ENCODE data around the gene ZNF425.
A peak's percentile ranks its signal among the peaks of the same experiment; 100 is the strongest.

The ZNF425 gene

DNA sequence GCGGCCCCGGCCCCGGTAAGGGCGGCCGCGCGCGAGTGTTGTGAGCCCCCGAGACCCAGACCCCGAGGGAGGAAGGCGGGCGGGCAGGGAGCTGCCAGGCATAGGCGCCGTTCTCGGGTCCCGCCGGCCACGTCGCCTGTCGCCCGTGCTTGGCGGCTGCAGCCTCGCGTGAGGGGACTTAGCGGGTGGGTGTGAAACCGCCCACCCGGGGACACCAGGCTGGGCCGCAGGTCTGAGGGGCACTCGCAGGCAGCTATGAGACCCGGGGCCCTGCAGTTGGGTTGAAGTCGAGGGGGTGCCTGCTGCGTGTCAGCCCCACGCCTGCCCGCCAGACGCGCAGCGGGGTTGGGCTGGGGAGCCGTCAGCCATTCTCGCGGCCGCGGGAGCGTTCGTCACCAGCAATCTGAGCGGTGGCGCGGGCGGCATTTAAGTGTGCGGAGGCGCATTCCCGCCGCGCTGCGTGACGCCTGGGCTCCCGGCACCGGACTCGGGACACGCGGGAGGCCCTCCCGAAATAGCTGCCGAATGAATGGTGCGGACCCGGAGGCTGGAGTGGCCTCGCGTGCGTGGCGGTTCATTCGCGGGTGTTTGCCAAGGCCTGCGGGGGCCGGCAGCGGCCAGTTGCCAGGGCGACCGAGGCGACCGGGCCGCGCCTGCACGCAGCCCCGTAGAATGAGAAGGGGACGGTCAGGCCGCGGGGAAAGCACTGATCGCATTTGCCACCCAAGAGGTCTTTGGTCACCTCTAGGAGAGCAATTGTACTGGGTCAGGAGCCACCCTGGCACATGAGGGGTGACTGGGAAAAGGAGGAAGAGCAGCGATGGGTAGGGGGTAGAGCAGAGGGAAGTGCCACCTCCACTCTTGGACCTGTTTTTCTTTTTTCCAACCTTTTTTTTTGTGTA is 21.9 kb upstream of the ZNF425 start:
- Histone ChIP-seq H2BK15ac (ENCODE audit: low read depth, poor library complexity, severe bottlenecking) (peak overlapping the region; percentile 67), H3K9ac (ENCODE audit: low read length) (peak overlapping the region; percentile 98), H3K9me3 (ENCODE audit: control insufficient read depth, low read length) (no peaks in the 10 kb centered on the region), H3K4me3 (ENCODE audit: insufficient read depth in 1 of 2, low read depth in 1 of 2, low read length in 2 of 2) (peak overlapping the region; percentile 90 to 98), H3K18ac (ENCODE audit: low read depth in 1 of 2, low read length in 2 of 2) (peak overlapping the region; percentile 98 to 100), H2AK5ac (ENCODE audit: low read length, severe bottlenecking) (no peak overlapping the region), H2BK5ac (ENCODE audit: low read depth, low read length, poor library complexity, severe bottlenecking) (no peak overlapping the region), H2BK120ac (ENCODE audit: low read depth, low read length) (peak overlapping the region; percentile 77), H3K27ac (ENCODE audit: low read length, poor library complexity, severe bottlenecking) (peak overlapping the region; percentile 42), H2BK12ac (ENCODE audit: low read length in 2 of 2) (peak overlapping the region in 1 of 2 experiments; percentile 71), H2AFZ (ENCODE audit: low read depth, low read length) (peak overlapping the region; percentile 95), H3K14ac (ENCODE audit: low read length in 2 of 2) (peak overlapping the region in 1 of 2 experiments; percentile 82), H3K23ac (ENCODE audit: low read length in 2 of 2) (peak overlapping the region in 1 of 2 experiments; percentile 100), H3K79me1 (replicated peaks; ENCODE audit: low read length, poor library complexity, severe bottlenecking) (peaks cover 8% of the 10 kb centered on the region), H4K91ac (ENCODE audit: low read length) (peak overlapping the region; percentile 98), H4K8ac (ENCODE audit: low read length) (peak overlapping the region; percentile 90), H3K27me3 (ENCODE audit: control insufficient read depth in 1 of 2, insufficient read depth in 1 of 2, low read length in 2 of 2) (no peaks in the 10 kb centered on the region), H3K4ac (ENCODE audit: low read depth in 1 of 2, low read length in 2 of 2) (peak overlapping the region; percentile 97), H3K4me1 (ENCODE audit: control insufficient read depth, insufficient read depth, low read depth, low read length) (peaks cover 6% of the 10 kb centered on the region), H3K4me2 (ENCODE audit: low read length, poor library complexity, severe bottlenecking) (peak overlapping the region; percentile 87), H3K36me3 (ENCODE audit: control insufficient read depth in 1 of 2, insufficient read depth in 2 of 2, low read depth in 1 of 2, low read length in 2 of 2) (peaks cover 2 to 4% of the 10 kb centered on the region in 2 experiments)
- WGBS: under 1% methylated on average over 76 of the region's 86 CpGs
- peak; percentile 84 for DNase-seq

DNA sequence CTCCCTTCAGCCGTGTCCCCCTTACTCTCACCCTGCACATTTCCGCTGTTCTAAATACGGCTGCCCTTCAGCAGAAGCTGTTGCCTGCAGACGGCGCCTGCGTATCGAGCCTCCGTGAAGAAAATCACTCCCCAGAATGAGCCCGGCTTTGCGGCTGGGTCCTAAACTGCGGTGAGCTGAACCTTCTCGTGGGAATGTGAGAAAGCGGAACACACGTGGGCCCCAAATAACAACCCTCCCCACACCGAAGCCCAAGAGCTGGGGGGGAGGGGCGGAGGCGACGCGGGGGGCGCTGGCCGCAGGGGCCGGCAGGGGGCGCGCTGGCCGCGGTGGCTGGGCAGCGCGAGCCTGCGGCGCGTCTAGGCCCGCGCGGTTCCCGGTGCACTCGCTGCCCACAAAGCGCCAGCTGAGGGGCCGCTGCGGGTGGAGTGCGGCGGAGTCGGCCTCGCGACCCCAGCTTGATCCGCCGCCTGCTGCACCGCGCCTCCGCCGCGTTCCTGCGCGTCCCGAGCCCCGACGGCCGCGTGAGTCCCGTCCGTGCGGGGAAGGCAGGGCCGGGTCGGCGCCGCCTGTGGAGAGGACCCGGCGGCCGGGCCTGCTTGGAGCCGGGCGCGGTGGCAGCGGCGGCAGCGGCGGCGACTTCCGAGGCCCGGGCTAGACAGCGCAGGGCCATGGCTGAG is 21.1 kb upstream of the ZNF425 start, which contains the start of gene ZNF398:
Gene ZNF398 (plus strand): TSS at position 382 of the 680 bp plus-strand sequence. CDS start 290 bp downstream, at position 672.
- peak within 1 kb of the TSS; percentile 74 for H2BK15ac ChIP-seq (ENCODE audit: low read depth, poor library complexity, severe bottlenecking)
- H3K14ac ChIP-seq (ENCODE audit: low read length in 2 of 2): peak within 1 kb of the TSS in 1 of 2 experiments; percentile 82
- H3K18ac ChIP-seq (ENCODE audit: low read depth in 1 of 2, low read length in 2 of 2): peak within 1 kb of the TSS; percentile 98 to 100
- H3K9ac ChIP-seq (ENCODE audit: low read length): peak within 1 kb of the TSS; percentile 98
- H2BK5ac ChIP-seq (ENCODE audit: low read depth, low read length, poor library complexity, severe bottlenecking): peak within 1 kb of the TSS; percentile 82
- H3K4me1 ChIP-seq (ENCODE audit: control insufficient read depth, insufficient read depth, low read depth, low read length): peaks cover 6% of the 10 kb centered on the region
- H3K23ac ChIP-seq (ENCODE audit: low read length in 2 of 2): peak within 1 kb of the TSS in 1 of 2 experiments; percentile 100
- H3K4me2 ChIP-seq (ENCODE audit: low read length, poor library complexity, severe bottlenecking): peak within 1 kb of the TSS; percentile 87
- H3K27ac ChIP-seq (ENCODE audit: low read length, poor library complexity, severe bottlenecking): peak within 1 kb of the TSS; percentile 81
- H2AK5ac ChIP-seq (ENCODE audit: low read length, severe bottlenecking): no peak within 1 kb of the TSS
- no peaks in the 10 kb centered on the region for H3K27me3 ChIP-seq (ENCODE audit: control insufficient read depth in 1 of 2, insufficient read depth in 1 of 2, low read length in 2 of 2)
- H2BK12ac ChIP-seq (ENCODE audit: low read length in 2 of 2): peak within 1 kb of the TSS in 1 of 2 experiments; percentile 71
- peak within 1 kb of the TSS; percentile 97 for H3K4ac ChIP-seq (ENCODE audit: low read depth in 1 of 2, low read length in 2 of 2)
- peaks cover 8% of the 10 kb centered on the region for H3K79me1 ChIP-seq (replicated peaks; ENCODE audit: low read length, poor library complexity, severe bottlenecking)
- H4K8ac ChIP-seq (ENCODE audit: low read length): peak within 1 kb of the TSS; percentile 98
- peak within 1 kb of the TSS; percentile 77 for H2BK120ac ChIP-seq (ENCODE audit: low read depth, low read length)
- peak within 1 kb of the TSS; percentile 98 for H4K91ac ChIP-seq (ENCODE audit: low read length)
- peak within 1 kb of the TSS; percentile 90 to 98 for H3K4me3 ChIP-seq (ENCODE audit: insufficient read depth in 1 of 2, low read depth in 1 of 2, low read length in 2 of 2)
- WGBS: 3% methylated on average over 36 of the region's 79 CpGs
- H3K9me3 ChIP-seq (ENCODE audit: control insufficient read depth, low read length): no peaks in the 10 kb centered on the region
- H2AFZ ChIP-seq (ENCODE audit: low read depth, low read length): peak within 1 kb of the TSS; percentile 95
- peaks cover 4 to 6% of the 10 kb centered on the region in 2 experiments for H3K36me3 ChIP-seq (ENCODE audit: control insufficient read depth in 1 of 2, insufficient read depth in 2 of 2, low read depth in 1 of 2, low read length in 2 of 2)
- peak; percentile 76 for DNase-seq

DNA sequence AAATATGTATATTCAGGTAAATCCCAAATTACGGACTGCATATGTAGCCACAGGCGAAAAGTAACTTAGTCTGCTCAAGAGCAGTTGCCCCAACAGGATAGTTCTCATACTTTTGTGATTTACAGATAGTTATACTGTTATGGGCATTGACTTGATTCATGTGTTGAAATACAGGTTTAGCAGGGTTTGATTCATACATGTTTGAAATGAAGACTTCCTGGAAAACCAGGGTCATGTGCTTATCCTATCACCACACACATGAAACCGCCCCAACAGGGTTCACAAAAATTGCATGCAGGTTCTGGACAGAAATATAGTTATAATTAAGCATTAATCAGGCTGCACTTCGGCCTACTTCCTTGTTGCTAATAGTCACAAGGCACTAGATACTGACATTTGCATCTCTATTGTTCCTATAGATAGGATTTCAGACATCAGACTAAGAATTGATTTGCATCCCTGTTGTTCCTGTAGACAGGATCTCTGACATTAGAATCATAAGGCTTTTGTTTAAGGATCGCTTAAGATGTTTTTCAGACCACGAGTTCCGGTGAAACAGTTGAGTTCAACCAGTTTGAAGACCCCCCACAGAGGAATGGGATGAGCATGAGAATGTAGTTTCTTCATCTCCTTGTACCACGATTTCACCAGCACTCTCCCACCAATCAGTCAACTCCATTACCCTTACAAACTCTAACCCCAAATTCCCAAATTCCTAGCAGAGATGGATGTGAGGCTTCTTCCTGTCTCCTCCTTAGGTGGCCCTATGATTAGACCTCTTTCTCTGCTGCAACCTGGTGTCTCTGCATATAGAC is 19.1 kb upstream of the ZNF425 start:
- Histone ChIP-seq H3K14ac (ENCODE audit: low read length in 2 of 2) (no peak overlapping the region), H3K4me2 (ENCODE audit: low read length, poor library complexity, severe bottlenecking) (no peak overlapping the region), H2BK15ac (ENCODE audit: low read depth, poor library complexity, severe bottlenecking) (no peak overlapping the region), H3K79me1 (replicated peaks; ENCODE audit: low read length, poor library complexity, severe bottlenecking) (peaks cover 5% of the 10 kb centered on the region), H3K18ac (ENCODE audit: low read depth in 1 of 2, low read length in 2 of 2) (no peak overlapping the region), H2AK5ac (ENCODE audit: low read length, severe bottlenecking) (no peak overlapping the region), H4K8ac (ENCODE audit: low read length) (no peak overlapping the region), H2BK120ac (ENCODE audit: low read depth, low read length) (no peak overlapping the region), H3K4ac (ENCODE audit: low read depth in 1 of 2, low read length in 2 of 2) (no peak overlapping the region), H3K27ac (ENCODE audit: low read length, poor library complexity, severe bottlenecking) (no peak overlapping the region), H4K91ac (ENCODE audit: low read length) (no peak overlapping the region), H2BK5ac (ENCODE audit: low read depth, low read length, poor library complexity, severe bottlenecking) (no peak overlapping the region), H3K9me3 (ENCODE audit: control insufficient read depth, low read length) (no peaks in the 10 kb centered on the region), H2BK12ac (ENCODE audit: low read length in 2 of 2) (no peak overlapping the region), H3K36me3 (ENCODE audit: control insufficient read depth in 1 of 2, insufficient read depth in 2 of 2, low read depth in 1 of 2, low read length in 2 of 2) (peaks cover 4 to 6% of the 10 kb centered on the region in 2 experiments), H3K9ac (ENCODE audit: low read length) (no peak overlapping the region), H3K4me3 (ENCODE audit: insufficient read depth in 1 of 2, low read depth in 1 of 2, low read length in 2 of 2) (no peak overlapping the region), H3K23ac (ENCODE audit: low read length in 2 of 2) (no peak overlapping the region), H2AFZ (ENCODE audit: low read depth, low read length) (no peak overlapping the region), H3K27me3 (ENCODE audit: control insufficient read depth in 1 of 2, insufficient read depth in 1 of 2, low read length in 2 of 2) (no peaks in the 10 kb centered on the region), H3K4me1 (ENCODE audit: control insufficient read depth, insufficient read depth, low read depth, low read length) (peaks cover 6% of the 10 kb centered on the region)
- 87% methylated on average over 3 of the region's 8 CpGs for WGBS
- DNase-seq: no peak

Data from mesenchymal stem cell (in vitro differentiated cells and primary cell).